Stromal cell of bone marrow (primary cell): ENCODE results near the gene KIAA0232.

Source experiments
- DNase-seq: peaks from one replicate; pipeline ENCODE4 v3.0.0-alpha.2; 2012; ENCODE audit warnings: low read depth

KIAA0232 gene

GRCh38 chr4:6916587-6917460 is 134.3 kb downstream of the KIAA0232 start:
- DNase-seq: no peak

DNA sequence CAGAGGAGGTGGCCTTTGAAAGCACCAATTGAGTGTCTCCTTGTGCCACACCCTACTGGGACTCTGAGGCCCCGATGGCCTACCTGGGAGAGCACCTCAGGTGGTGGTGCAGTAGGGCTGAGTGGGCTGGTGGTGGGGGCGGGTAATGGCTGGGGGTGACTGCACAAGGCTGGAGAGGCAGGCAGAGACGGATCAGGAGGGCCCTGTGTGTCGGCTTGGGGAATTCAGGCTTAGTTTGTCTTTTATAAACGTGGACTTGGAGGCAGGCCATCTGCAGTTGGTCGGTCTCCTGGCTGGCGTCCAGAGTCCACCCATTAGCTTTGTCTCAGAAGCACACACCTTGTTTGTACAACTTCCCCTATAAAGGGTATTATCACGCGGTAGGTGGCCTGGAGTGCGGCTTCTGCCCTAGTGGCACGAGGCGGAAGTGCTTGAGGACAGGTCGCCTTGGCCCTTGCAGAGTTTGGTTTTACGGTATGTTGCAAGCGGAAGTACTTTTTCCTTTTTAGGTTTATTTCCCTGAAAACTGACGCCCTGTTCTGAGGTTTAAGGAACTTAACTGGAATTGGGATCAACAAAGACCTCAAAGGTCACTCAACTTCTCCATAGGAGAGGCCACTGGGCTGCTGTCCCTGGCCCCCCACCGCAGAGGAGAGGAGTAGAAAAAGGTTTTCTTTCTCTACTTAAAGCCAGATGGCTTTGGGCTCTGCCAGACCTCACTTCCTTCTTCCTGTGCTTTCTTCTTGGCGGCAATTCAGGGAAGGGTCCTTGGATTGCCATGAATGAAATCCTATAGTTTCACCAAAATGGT is 135.1 kb downstream of the KIAA0232 start:
- DNase-seq: no peak

DNA sequence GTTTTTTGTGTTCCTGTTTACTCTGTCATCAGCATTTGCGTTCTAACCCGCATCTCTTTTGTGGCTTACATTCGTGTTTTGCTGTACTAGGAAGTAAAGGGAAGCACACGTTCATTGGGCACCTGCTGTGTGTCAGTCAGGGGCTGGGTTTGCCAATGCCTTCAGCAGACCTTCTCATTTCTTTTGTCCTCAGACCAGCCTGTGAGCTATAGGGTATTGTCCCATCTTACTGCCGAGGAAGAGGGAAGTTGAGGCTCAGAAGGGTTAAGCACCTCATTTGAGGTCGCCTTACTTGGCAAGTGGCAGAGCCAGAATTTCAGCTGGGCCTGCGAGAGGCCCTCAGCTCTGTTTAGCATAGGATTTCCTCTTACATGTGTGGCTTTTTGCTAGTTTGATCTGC is 135.8 kb downstream of the KIAA0232 start:
- DNase-seq: no peak

DNA sequence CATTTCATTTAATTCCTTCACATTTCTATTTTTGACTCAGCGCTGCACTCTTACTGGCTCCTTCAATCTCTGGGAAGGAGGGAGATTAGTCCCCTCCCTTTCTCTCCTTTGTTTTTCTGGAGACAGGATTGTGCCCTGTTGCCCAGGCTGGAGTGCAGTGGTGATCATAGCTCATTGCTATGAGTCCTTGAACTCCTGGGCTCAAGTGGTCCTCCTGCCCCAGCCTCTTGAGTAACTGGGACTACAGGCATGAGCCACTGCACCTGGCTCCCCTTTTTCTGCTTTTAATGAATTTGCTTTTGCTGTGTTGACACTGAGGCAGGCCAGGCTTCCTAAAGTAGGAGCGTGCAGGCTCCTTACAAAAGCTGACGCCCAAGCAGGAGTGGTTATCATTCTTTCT is 137.6 kb downstream of the KIAA0232 start:
- DNase-seq: no peak

DNA sequence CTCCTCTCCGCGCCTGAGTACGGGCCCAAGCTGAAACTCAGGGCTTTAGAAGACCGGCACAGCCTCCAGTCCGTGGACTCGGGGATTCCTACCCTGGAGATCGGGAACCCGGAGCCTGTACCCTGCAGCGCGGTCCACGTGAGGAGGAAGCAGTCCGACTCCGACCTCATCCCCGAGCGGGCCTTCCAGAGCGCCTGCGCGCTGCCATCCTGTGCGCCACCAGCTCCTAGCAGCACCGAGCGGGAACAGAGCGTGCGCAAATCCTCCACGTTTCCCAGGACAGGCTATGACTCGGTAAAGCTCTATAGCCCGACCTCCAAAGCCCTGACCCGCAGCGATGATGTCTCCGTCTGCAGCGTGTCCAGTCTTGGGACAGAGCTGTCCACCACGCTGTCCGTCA is 141.0 kb downstream of the KIAA0232 start:
- no peak for DNase-seq

DNA sequence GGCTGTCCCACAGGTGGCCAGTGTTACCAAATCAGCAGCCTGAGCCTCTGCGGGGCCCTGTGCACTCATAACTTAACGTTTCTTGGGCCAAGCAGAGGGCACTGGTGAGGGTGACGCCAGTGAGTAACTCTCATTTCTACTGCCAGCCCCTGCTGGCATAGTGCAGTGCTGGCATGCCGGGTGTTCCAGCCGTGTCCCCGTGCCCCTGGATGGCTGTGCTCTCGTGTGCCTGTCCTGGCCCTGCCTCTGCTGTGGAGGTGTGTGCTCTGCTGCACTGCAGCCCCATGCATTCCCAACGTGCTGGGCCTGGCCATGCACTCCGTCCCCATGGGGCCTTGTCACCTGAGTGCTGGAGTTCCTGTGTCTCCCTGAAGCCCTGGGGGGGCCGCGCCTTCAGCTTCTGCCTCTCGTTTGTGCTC is 141.8 kb downstream of the KIAA0232 start:
- DNase-seq: no peak

DNA sequence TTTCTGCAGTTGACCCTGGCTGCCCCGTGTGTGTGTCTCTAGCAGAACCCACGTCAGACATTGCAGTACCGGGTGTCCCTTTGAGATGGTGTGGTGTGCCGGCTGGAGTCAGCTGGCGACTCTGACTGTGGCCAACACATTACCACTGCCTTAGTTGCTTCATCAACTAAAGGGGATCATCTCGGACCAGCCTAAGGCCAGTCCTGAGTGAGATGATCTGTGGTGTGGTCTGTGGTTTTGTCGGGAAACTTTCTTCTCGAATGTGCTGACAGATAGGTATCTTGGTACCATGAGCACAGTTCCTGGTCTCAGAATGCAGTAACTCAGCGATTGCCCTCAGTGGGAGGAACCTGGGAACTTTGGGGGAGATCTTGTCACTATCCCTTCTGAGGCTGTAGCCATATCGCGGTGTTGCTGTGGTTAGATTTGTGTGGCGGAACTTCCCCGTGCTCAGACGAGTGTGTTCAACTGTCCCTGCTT is 142.9 kb downstream of the KIAA0232 start:
- DNase-seq: no peak

GRCh38 chr4:6926081-6926480 is 143.6 kb downstream of the KIAA0232 start:
- no peak for DNase-seq

DNA sequence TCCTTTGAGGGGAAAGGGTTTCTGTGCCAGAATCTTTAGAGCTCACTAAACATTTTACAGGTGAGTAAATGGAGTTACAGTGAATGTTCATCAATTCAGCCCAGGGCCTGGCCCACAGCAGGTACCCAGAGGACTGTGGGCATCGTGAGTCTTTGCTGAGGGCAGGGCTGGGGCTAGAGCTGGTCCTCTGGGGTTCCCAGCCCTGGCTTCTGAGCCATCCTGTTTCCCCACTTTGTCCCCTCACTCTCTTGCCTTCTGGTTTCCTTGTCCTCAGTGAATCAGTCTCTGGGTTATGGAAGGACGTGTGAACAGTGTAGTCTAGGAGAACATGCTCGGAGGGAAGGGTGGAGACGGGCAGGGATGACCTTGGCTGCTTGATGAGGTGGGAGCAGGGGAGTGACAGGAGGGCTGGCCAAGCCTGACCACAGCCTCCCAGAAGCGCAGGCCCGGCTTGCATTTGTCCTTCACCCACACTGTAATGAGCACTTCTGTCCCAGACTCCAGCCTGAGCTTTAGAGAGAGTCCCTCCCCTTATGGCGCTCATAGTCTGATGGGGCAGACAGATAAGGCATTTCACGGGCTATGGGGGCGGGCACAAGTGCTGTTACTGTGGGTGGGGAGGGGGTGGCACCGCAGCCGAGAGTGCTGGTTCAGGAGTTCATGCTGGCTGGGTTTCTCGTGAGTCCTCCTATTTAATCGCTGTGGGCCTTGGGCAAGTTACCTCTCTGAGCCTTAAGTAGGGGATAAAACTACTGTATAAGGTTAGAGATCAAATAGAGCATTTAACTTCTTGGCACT is 144.4 kb downstream of the KIAA0232 start:
- DNase-seq: no peak

DNA sequence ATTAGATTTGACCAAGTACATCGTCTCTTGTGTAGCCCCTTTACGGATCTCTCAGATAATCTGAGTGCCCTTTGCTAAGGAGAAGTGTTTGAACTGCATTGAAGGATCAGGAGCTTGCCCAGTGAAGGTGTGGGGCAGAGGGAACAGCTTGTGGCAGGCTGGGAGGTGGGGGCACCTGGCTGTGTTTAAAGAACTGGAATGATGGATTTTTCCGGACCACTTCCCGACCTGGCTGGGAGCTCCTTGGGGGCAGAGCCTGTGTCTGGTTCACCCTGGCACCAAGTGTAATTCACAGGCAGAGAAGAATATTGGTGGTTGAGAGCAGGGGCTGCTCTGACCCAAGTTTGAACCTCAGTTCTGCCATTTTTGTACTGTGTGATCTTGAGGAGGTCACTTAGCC is 145.6 kb downstream of the KIAA0232 start:
- DNase-seq: no peak

DNA sequence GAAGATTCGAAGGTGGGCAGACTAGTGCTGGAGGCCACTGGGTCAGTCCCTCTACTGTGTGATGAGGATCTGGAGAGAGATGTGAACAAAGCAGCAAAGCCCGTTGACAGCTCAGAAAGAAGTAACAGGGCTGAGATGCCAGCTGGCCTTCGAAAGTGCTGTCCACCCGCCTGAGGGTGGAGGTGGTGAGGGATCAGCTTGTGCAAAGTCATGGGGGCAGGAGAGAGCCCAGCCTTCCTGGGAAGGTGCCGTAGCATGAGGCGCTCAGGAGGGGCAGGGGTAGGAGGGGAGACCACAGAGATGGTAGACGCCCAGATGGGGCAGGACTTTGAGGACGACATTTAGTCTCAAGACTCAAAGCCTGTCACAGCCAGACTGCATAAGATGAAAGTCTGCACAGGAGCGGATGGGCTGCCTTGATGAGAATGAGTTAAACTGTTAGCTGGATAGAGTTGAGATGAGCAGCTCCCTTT is 146.8 kb downstream of the KIAA0232 start:
- no peak for DNase-seq

DNA sequence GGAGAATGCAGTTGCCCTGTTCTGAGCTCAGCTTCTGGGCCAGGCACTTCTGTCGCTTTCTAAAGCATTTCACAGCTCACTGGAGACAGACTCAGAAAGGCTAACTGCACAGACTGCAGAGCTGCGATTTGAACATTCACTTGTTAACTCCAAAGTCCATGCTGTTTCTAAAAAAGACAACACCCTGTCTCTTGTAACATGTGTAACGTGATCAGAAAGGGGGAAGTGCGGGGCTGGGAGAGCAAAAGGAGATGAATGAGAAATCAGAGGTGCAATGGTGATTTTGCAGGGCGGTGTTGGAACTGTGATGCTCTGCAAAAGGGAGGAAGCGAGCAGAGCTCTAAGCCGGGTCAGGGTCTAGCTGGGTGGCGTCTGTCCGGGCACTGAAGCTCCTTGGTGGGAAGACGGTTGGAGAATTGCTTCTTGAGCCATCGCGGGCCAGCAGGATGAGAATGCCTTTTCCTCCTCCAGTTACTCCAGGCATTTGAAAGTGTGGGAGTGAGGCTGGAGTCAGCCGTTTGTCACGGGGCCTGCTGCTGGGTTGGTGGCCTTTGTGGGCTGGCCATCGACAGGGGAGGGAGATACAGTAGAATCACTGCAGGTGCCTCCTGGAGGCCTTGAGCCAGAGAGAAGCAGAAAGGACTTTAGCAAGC is 147.4 kb downstream of the KIAA0232 start:
- DNase-seq: no peak

- DNase-seq: no peak
Observed at GRCh38 chr4:6932475-6932874, 149.9 kb downstream of the KIAA0232 start.

GRCh38 chr4:6932918-6933317 is 150.4 kb downstream of the KIAA0232 start:
- no peak for DNase-seq
